ENCODE measurements around the gene GARIN5A. TPM values are rescaled to one million over a fixed set of nuclear protein-coding genes. Genes with fewer than 3 reads are reported as not detected.
A peak's percentile ranks its signal among the peaks of the same experiment; 100 is the strongest.

GARIN5A gene
- total and polyA plus RNA-seq, 10 donors, result 0.42 to 1.4 (median 0.54) TPM; not detected in 6

DNA sequence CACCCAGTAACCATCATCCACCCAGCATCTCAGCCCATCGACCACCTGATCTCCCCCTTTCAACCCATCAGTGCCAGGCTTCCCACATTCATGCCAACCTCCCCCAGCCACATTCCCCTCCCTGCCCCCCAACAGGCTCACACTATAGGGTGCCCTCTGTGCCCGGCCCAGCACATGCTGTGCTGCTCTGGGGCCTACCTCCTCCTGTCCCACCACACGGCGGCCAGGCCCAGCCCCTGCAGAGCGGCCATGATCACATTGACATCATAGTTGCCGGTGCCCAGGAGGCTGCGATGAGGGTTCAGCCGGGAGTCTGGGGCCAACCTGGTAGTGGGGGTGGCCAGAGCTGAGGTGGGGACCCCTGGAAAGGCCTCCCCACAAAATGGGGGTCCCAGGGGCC is 30.7 kb upstream of the GARIN5A start:
- Histone ChIP-seq H3K36me3 (peaks cover 0 to 12% (median 4%) of the 10 kb centered on the region in 6 donors), H3K4me1 (peaks cover 0 to 20% (median 13%) of the 10 kb centered on the region in 6 donors), H3K27ac (no peak overlapping the region), H3K4me3 (no peak overlapping the region), H3K9me3 (no peaks in the 10 kb centered on the region), H3K27me3 (replicated peaks in 1 of 7) (no peaks in the 10 kb centered on the region)
- intact Hi-C loops (cut with DNase I; ENCODE audit: low total_unique reads), result no loop called here
- TF ChIP-seq POLR2AphosphoS5 (IDR thresholded peaks at IDR 0.05) (peak in 1 of 3 donors; percentile 20), POLR2A (IDR thresholded peaks at IDR 0.05) (no peak)
- WGBS, 5 donors, result 92 to 95% (median 93%) methylated on average over 8 of the region's 8 CpGs
- peak; percentile 71 for DNase-seq

DNA sequence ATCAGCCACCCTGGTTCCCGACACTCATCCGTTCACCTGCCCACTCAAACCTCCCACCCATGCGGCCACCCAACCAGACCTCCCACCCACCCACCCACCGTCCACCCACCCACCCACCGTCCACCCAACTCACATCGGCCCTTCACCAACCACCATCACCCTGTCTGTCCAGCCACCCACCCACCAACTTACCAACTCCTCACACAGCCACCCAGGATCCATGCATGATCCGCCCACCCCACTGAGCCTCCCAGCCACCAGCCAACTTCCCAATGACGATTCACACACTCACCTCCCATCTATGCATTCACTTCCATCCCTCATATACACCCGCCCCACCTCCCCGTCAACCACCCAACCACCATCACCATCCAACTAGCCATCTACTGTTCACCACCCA is 30.1 kb upstream of the GARIN5A start:
- no peak for TF ChIP-seq POLR2AphosphoS5 (IDR thresholded peaks at IDR 0.05)
- TF ChIP-seq, protein P1, sequence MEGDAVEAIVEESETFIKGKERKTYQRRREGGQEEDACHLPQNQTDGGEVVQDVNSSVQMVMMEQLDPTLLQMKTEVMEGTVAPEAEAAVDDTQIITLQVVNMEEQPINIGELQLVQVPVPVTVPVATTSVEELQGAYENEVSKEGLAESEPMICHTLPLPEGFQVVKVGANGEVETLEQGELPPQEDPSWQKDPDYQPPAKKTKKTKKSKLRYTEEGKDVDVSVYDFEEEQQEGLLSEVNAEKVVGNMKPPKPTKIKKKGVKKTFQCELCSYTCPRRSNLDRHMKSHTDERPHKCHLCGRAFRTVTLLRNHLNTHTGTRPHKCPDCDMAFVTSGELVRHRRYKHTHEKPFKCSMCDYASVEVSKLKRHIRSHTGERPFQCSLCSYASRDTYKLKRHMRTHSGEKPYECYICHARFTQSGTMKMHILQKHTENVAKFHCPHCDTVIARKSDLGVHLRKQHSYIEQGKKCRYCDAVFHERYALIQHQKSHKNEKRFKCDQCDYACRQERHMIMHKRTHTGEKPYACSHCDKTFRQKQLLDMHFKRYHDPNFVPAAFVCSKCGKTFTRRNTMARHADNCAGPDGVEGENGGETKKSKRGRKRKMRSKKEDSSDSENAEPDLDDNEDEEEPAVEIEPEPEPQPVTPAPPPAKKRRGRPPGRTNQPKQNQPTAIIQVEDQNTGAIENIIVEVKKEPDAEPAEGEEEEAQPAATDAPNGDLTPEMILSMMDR (IDR thresholded peaks at IDR 0.05 in 8 of 11, conservative IDR thresholded peaks at IDR 0.05 in 3 of 11), result no peak
- TF ChIP-seq POLR2A (IDR thresholded peaks at IDR 0.05), result no peak
- no peaks in the 10 kb centered on the region for H3K27me3 ChIP-seq (replicated peaks in 1 of 7)
- intact Hi-C loops (cut with DNase I; ENCODE audit: low total_unique reads), result no loop called here
- DNase-seq, result peak; percentile 47
- no peaks in the 10 kb centered on the region for H3K9me3 ChIP-seq
- WGBS, 5 donors, result 90 to 98% (median 96%) methylated on average over 7 to 10 of the region's 10 CpGs
- H3K4me3 ChIP-seq, result no peak overlapping the region
- H3K4me1 ChIP-seq, result peaks cover 0 to 15% (median 11%) of the 10 kb centered on the region in 6 donors
- H3K36me3 ChIP-seq, result peaks cover 0 to 12% (median 4%) of the 10 kb centered on the region in 6 donors
- no peak overlapping the region for H3K27ac ChIP-seq

DNA sequence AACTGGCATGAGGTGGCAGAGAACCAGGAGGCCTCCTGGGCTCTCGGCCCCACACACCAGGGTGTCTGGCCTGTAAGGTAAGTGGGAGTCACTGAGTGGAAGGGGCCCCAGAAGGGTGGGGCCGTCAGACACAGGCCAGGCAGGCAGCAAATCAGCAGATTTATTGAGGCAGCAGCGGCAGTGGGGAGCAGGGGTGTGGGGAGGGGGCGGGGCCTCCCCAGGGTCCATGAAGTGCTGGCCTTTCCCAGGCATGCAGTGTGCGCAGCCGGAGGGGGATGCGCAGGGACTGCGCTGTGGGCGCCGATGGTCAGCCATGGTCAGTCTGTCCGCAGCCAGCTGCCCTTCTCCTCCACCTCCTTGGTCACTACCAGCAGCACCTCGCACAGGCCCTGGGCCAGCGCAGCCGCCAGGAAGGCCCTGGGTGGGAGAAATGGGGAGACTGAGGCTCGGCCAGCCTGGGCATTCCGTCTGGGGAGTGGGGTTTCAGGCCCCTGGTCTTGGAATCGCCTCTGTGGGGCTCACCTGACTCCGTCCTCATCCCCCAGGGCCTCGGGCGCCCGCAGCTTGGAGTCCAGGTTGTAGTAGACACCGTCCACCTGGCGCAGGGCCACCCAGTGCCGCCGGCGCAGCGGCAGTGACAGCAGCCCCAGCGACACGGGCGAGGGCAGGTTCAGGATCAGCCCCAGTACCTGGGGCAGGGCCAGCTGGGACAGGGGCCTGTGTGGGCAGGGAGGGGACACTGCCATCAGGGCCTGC is 29.4 kb upstream of the GARIN5A start:
- peak; percentile 67 for DNase-seq
- WGBS, 5 donors, result 90 to 96% (median 93%) methylated on average over 13 to 30 of the region's 30 CpGs
- TF ChIP-seq POLR2AphosphoS5 (IDR thresholded peaks at IDR 0.05), result peak in 2 of 3 donors; percentile 20 to 31
- TF ChIP-seq, protein P1 (IDR thresholded peaks at IDR 0.05 in 8 of 11, conservative IDR thresholded peaks at IDR 0.05 in 3 of 11), result no peak
- TF ChIP-seq POLR2A (IDR thresholded peaks at IDR 0.05), result no peak
- Histone ChIP-seq H3K27ac (no peak overlapping the region), H3K4me1 (peaks cover 0 to 12% (median 10%) of the 10 kb centered on the region in 6 donors), H3K27me3 (replicated peaks in 1 of 7) (no peaks in the 10 kb centered on the region), H3K36me3 (peaks cover 0 to 12% (median 4%) of the 10 kb centered on the region in 6 donors), H3K4me3 (no peak overlapping the region), H3K9me3 (no peaks in the 10 kb centered on the region)
- intact Hi-C loops (cut with DNase I; ENCODE audit: low total_unique reads), result no loop called here

DNA sequence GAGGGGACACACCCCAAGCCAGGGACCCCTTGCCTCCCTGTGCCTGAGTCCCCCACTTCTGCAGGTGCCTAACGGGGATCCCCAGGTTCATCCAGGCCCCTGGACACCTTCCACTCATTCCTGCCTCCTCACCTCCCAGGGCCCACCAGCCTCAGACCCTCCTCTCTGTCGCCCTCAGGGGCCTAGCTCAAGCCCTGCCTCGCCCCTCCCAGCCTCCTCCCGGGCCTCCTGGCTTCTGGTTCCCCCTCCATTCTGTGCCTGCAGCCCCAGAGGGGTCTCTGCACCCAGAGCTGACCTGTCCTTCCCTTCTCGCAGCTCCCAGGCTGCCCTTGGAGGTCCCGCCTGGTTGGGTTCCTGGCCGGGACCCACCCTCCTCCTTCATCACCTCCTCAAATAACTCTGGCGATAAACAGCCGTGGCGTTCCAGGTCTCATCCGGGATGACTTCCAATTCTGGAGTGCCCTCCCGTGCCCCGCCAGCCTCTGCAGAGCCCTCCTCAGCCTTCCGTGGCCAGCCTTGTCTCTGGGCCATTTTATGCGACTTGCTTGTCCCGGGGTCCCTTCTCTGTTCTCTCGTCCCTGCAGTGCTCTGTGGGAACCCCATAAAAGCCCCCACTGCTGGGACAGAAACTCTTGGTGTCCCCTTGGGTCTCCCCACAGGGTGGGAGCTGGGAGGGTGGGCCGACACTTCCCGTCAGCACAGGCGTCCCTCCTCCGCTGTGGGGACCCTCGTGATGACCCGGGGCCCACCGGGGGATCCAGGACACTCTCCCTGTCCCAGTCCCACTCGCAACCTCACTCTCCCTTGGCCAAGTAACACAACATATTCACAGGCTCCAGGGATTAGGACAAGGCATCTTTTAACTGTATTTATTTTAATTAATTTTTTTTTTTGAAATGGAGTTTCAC is 25.2 kb upstream of the GARIN5A start:
- Histone ChIP-seq H3K4me1 (no peaks in the 10 kb centered on the region), H3K36me3 (peaks cover 0 to 12% (median 4%) of the 10 kb centered on the region in 6 donors), H3K9me3 (no peaks in the 10 kb centered on the region), H3K27ac (no peak overlapping the region), H3K4me3 (no peak overlapping the region), H3K27me3 (replicated peaks in 1 of 7) (no peaks in the 10 kb centered on the region)
- intact Hi-C loops (cut with DNase I; ENCODE audit: low total_unique reads), result no loop called here
- TF ChIP-seq, protein P1 (IDR thresholded peaks at IDR 0.05 in 8 of 11, conservative IDR thresholded peaks at IDR 0.05 in 3 of 11), result no peak
- TF ChIP-seq POLR2AphosphoS5 (IDR thresholded peaks at IDR 0.05) (no peak), POLR2A (IDR thresholded peaks at IDR 0.05) (no peak)
- 75 to 87% (median 82%) methylated on average over 25 of the region's 25 CpGs for WGBS, 5 donors
- peak; percentile 59 for DNase-seq
